ENCODE results near the gene DYNC1I1.

Gene DYNC1I1

GRCh38 chr7:95772298-95772770 lies at the start of gene DYNC1I1:
DYNC1I1 (plus strand) TSS chr7:95772554; CDS start chr7:95804730, 32,176 bp downstream.
- DNase-seq: peak; percentile 44

- DNase-seq: peak; percentile 23
Measured at GRCh38 chr7:95723583-95724180, 48.7 kb upstream of the DYNC1I1 start.

DNA sequence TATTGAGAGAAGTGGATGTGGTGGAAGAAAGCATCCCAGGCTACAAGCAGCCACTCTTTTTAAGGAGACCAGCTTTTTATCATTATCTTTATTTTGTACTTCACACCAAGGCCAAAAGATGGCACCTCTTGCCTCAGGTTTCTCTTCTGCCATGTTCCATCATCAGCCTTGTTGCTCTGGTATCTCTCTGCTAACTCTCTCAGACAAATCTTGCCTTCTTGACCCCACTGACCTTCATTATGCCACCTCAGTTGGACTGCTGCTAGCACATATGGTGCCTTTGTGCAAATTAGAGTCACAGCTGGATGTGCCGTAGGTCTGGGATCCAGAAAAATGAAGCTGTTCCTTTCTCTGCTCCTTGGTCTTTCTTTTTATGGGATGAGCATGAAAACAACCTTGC lies 47.1 kb upstream of the DYNC1I1 start:
- DNase-seq: no peak

- no peak for DNase-seq
Measured at GRCh38 chr7:95730493-95731280, 41.7 kb upstream of the DYNC1I1 start.

- no peak for DNase-seq
Measured at GRCh38 chr7:95736635-95737034, 35.7 kb upstream of the DYNC1I1 start.

- DNase-seq: no peak
Measured at GRCh38 chr7:95737828-95738505, 34.4 kb upstream of the DYNC1I1 start.

GRCh38 chr7:95749044-95749443 lies 23.3 kb upstream of the DYNC1I1 start:
- DNase-seq: no peak

- DNase-seq: no peak
Measured at GRCh38 chr7:95749515-95749914, 22.8 kb upstream of the DYNC1I1 start.

GRCh38 chr7:95753440-95753839 lies 18.9 kb upstream of the DYNC1I1 start:
- DNase-seq: no peak

DNA sequence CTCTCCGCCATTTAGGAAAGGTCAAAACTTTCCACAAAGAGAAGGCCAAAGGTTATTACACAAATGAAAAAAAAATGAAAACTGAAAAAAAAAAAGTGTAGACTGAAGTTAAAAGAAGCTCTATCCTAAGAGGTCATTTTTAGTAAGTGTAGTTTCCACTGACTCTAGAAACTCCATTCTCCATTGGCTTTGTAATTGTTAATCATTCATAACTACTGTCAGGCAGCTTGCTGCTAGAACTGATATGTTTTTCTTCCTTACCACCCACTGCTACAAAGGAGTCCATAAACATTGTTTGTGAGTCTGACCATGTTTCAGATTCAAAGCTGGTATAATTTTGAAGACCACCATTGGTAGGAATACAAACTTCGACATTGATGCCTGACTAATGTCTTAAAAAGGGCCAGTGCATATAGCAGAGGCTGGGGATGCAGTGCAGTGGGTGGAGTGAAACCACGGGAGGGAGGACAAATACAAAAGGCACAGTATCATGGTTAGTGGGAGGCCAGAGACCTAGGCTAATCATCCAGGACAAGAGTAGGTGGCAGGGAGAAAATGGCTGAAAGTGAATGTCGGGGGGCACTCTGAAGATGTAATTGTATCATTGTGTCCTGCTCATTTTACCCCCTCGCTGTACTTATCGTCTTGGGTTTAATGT lies 16.9 kb upstream of the DYNC1I1 start:
- DNase-seq: no peak

DNA sequence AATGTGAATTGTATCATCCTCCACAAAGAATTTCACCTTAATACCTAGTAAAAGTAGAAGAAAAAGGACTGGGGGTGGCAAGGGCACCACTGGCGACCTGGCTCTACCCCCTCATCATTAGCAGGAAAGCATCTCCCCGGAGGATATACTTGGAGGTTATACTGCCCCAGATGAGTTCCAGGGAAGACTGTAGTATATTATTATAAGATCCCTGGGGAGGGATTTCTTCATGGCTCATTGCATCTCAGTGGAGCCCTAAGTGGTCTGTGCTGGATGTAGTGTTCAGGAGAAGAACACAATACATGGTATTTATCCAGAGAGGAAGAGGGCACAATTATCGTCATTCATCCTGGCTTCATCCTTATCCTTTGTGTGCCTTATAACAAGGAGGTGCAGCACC lies 14.2 kb upstream of the DYNC1I1 start:
- DNase-seq: no peak

DNA sequence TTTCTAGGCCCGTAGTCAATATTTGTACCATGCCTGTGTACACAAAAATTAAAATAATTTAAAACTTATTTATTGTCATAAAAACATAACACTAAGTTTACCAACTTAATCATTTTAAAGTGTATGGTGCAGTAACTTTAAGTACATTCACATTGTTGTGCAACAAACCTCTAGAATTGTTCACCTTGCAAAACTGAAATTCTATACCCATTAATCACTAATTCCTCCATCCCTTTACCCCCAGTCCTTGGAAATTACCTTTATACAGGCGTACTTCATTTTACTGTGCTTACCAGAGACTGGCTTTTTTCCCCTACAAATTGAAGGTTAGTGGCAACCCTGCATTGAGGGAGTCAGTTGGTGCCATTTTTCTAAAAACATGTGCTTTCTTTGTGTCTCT lies 6.3 kb upstream of the DYNC1I1 start:
- no peak for DNase-seq

- no peak for DNase-seq
Measured at GRCh38 chr7:95766657-95767056, 5.7 kb upstream of the DYNC1I1 start.

DNA sequence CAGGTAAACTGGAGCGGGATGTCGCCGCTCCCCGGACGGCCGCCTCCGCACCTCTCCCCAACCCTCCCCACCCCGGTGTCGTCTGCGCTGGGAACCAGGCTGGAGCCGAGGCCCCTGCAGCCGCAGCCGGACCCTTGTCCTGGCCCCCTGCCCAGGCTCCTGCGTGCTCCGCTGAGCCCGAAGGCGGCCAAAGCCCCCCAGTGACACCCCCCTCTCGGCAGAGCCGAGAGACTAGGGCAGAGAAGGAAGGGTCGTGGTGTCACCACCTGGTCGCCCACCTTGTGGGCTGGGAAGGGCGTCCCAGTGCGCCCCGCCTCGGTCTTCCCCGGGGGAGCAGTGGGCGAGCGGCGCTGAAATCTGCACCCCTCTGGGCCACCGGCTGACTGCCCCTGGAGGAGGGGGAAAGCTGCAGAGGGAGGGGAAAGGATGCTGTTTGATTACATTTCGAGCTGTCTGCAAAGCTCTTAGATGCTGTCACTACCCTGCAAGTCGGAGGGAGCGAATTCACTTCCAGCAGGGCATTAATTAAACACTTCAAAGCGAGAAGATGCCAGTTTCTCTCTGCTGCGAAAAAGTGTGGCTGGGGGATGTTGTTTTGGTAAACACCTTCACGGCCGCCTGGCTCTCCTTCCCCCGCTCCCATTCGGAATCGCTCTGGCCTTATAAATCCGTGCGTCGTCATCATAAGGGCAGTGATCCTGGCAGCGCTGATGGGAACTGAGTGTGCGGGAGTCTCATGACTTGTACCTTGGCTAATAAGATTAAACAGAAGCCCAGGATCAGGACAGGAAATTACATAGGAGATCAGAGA lies 622 bp downstream of the DYNC1I1 start:
- no peak for DNase-seq

- DNase-seq: no peak
Measured at GRCh38 chr7:95776561-95777185, 4.3 kb downstream of the DYNC1I1 start.

DNA sequence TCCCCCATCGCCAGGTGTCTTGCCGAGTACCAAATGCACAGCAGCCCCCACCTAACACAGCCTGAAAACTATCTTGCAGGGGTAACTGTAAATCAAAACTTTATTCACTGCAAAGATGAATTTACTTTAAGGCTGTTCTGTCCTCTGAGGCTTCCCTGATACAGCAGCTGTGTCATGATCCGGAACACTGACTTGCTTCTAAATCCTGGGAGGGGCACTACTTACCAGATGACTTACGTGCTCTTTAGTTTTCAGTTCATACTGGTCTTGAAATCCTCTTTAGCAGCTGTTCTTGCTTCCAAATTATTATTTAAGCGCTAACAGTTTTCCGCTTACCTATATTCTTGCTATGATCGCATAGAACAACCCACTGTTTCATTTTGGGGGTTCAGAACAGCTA lies 4.9 kb downstream of the DYNC1I1 start:
- no peak for DNase-seq

- no peak for DNase-seq
Measured at GRCh38 chr7:95780665-95781064, 8.3 kb downstream of the DYNC1I1 start.

DNA sequence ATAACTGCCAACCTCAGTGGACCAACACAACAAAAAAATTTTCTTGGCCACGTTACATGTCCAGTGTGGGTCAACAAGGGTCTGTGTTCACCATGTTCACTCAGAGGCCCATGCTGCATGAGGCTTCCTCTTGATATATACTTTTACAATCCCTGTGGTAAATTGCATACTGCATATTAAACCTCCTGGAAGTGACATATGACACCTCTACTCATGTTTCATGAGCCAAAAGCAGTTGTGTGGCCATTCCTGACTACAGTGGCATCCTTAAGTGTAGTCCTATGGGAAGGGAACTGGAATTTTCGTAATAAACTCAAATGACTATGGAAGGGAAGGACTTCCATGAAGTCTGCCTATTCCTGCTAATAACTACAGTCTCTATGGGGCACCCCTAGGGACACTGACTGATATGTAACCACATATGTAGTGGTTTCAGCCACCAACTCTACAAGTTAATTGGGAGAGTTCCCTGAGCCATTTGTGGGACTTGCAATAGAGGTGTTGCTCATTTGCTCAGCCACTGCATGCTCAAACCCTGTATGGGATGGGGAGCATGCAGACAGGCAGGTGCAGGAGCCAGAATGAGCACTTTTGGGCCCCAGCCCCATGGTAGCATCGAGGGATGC lies 9.7 kb downstream of the DYNC1I1 start:
- no peak for DNase-seq

GRCh38 chr7:95784796-95785195 lies 12.4 kb downstream of the DYNC1I1 start:
- DNase-seq: no peak

DNA sequence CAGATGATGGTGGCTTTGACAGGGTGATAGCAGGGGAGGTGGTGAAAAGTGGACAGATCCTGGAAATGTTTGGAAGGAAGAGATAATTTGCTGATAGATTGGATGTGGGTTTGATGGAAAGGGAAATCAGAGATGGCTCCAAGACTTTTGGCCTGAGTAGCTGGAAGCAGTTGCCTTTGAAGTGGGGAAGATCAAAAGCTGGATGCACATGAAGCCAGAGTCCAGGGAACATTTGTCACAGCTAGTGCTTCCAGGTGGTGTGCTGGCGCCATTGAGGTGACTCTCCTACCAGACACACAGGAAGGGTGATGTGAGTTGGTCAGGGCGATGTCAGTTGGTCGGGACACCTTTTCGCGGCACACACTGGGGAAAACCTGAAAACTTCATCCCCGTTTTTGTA lies 15.9 kb downstream of the DYNC1I1 start:
- DNase-seq: no peak

DNA sequence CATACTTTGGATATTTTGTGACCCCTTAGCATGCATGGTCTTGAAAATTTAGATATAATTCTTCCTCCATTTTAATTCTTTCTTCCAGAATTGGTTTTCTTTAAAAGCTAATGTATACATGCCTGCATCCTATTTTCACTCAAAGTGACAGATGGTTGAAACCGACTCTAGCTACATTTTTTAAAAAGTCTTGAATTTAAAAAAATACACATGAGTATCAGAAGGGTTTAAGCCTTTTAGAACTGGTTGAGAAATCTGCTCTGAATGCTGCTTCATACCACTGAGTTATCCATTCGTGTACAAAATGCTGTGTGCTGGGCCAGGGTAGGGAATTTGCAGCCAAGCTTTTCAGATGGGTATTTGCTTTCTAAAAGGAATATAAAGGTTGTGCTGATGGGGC lies 16.5 kb downstream of the DYNC1I1 start:
- DNase-seq: no peak

GRCh38 chr7:95793658-95794057 lies 21.3 kb downstream of the DYNC1I1 start:
- no peak for DNase-seq

Measured in fibroblast of upper back skin (primary cell).